Erythroblast (primary cell): ENCODE measurements around the gene PRLR.

Experiments used
- GATA1 ChIP-seq: IDR thresholded peaks from 2 replicates; pipeline ENCODE4 v1.6.1; 2011; ENCODE audit warnings: low read depth, mild to moderate bottlenecking, control low read depth, low read length, moderate library complexity
- POLR2A ChIP-seq: IDR thresholded peaks from 2 replicates; pipeline ENCODE4 v1.6.1; 2011; ENCODE audit warnings: mild to moderate bottlenecking, low read length

DNA sequence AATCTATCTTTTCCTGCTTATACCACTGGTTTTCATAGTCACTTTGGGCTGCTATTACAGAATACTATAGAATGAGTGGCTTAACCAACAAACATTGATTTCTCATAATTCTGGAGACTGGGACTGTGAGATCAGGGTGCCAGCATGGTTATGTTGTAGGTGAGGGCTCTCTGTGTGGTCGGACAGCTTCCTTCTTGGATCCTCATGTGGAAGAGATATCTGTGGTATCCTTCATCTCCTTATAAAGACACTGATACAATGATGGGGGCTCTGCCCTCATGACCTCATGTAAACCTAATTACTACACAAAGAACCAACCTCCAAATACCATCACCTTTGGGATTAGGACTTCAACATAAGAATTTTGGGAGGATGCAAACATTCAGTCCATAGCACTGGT lies 13.9 kb upstream of the PRLR start:
- no peak for TF ChIP-seq POLR2A
- TF ChIP-seq GATA1 = no peak
